GM18861 (cell line): ENCODE data around the gene AP3S2.
"Not testable (repeated sequence)": the region's sequence is repeated elsewhere in the genome, so short reads cannot be mapped to it uniquely, and the experiment has no call there.

Source experiments
- ATAC-seq: cut with Tn5 transposase; IDR thresholded peaks from one replicate; pipeline ENCODE4 v1.9.1; 2021; ENCODE audit not compliant: unreplicated experiment

The AP3S2 gene

DNA sequence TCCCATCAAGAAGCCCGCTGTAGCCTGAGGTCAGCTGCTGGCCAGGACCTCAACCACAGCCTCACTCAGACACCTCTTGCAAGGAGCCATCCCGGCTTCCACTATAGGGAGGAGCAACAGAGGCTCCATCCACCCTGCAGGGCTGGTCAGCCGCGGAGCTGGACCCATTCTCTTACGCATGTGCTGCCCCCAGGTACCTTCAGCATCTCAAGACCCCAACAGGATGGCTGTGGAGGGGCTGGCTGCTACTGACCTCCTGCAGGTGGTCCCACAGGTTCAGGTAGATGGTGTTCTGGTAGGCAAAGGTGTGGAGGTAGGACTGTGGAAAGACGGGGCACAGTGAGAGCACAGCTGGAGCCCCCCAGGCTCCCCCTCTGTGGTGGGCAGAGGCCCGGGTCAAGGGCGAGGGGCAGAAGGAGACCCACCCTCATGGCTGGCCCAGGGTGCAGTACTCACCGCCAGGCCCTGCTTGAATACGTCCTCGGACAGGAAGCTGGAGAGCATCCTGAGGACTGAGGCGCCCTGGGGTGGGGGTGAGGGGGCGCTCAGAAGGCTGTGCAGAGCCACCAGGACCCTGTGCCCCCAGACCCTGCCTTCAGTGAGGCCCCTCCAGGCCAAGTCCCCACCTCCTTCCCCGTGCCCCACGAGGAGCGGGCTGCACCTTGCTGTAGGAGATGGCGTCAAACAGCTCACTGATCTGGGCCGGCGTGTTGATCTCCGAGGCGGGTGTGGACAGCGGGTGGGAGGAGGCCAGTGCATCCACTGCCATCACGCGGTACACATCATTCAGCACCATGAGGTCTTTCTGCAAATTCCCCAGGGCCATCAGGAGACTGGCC lies 90.6 kb downstream of the AP3S2 start:
- no peak for ATAC-seq

DNA sequence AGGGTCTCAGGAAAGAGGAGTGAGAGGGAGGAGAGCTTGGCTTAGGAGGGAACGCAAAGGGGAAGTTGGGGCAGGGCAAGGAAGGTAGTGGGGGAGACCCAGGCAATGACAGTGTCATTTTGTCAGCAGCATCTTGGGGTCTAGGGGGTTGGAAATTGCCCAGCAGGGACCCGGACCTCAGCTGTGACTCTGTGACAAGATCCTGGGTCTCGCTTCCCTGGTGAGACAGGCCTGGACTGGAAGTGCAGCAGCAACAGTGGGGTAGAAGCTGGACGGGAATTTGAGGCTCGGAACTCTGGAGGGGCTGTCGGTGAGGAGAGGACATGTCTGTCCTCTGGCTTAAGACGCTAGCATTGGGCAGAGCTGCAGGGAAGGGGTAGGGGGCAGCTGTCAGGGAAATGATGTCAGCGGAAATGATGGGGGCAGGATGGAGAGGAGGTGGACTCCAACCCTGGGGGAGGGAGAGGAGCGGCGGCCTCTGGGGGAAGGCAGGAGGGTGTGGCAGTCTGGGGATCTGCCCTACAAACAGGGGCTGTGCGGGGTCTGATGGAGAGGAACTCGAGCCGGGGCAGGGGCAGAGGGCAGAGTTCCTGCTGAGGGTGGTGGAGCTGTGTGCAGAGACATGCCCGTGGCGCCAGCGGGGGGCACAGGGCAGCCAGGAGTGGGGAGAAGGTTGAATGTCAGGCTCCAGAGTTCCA lies 91.4 kb downstream of the AP3S2 start:
- no peak for ATAC-seq

DNA sequence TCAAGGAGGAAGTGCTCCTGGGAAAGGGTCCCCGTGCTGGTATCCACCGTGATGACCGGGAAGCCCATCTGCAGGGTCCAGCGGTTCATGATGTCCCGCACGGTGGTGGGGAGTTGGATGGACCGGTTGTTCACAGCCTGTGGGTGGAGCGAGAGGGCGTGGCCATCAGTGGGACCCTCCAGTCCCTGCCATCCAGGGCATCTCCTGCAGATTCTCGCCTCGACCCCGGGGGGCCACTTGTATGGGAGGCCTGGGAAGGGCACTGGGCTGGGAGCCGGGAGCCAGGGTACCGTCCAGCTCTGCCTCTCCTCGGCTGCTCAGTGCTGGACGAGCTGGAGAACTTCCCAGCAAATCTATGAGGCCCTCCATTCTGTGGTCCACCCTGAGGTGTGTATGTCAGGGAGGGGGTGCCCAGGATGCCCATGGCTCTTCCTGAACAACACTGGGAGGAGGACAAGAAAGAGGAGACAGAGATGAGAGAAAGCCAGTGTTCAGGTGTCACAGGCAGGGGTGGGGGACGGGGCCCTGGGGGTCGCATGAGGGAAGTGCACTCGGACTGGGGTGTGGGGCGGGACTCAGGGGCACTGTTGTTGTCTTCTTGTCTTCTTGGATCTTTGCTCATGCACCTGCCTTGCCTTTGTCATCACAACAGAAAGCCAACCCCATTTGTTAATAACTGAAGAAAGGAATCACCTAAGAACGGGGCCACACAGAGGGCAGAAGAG lies 92.2 kb downstream of the AP3S2 start:
- ATAC-seq: no peak

DNA sequence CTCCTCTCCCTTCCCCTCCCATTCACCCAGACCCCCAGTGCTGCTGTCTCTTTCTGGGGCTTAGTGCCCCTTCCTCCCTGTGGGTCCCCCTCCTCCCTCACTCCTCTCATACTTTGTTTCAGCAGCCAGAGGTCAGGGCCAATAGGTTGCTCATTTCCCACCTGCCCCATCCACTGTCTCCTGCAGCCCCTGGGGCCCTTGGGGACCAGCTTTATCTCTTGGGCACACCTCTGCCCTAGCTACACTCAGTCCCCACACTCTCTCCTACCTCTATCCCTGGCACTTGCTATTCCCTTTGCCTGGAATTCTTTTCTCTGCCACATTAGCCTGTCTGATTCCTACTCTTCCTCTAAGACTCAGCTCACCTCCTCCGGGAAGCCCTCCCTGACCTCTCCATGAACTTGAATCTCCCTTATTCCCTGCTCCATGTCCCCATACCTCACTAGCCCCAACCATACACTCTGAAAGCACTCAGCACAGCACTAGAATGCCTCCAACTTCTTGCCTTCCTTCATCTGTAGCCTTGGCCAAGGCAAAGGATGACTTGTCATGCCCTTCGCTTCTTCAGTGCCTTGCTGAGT lies 93.8 kb downstream of the AP3S2 start:
- no peak for ATAC-seq

GRCh38 chr15:89799011-89799911 lies 94.5 kb downstream of the AP3S2 start:
- ATAC-seq: no peak

- ATAC-seq: no peak
Measured at GRCh38 chr15:89797678-89798201, 96.1 kb downstream of the AP3S2 start.

DNA sequence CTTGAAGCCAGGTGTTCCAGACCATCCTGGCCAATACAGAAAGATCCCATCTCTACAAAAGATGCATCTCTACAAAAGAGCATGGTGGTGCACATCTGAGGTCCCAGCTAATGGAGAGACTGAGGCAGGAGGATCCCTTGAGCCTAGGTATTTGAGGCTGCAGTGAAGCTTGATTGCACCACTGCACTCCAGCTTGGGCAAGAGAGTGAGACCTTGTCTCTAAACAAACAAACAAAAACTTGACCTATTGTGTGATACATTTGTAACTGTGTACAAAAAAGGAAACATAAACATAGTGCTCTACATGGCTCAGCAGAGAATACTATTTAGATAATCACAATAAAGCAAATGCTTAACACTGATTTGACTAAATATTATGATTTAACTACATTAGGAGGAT lies 97.8 kb downstream of the AP3S2 start:
- no peak for ATAC-seq

- no peak for ATAC-seq
Measured at GRCh38 chr15:89794627-89795241, 99.1 kb downstream of the AP3S2 start.

- ATAC-seq: no peak
Measured at GRCh38 chr15:89792106-89792805, 101.5 kb downstream of the AP3S2 start.

- no peak for ATAC-seq
Measured at GRCh38 chr15:89790661-89791060, 103.1 kb downstream of the AP3S2 start.

DNA sequence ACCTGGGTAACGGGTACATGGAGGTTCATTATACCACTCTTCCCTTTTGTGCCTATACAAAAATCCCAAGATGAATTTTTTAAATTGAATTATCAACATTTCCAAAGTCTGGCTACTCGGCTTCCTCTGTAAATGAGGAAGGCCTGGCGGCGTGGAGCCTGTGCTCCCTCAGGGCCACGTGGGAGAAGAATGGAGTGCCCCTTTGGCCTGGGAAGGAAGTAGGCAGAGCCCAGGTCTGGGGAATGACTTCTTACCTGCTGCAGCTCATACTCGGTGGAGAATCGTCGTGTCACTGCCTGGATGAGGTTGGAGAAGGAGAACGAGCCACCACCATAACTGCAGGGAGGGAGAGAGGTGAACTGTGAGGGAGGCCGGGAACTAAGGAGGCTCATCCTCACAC lies 103.6 kb downstream of the AP3S2 start:
- no peak for ATAC-seq

DNA sequence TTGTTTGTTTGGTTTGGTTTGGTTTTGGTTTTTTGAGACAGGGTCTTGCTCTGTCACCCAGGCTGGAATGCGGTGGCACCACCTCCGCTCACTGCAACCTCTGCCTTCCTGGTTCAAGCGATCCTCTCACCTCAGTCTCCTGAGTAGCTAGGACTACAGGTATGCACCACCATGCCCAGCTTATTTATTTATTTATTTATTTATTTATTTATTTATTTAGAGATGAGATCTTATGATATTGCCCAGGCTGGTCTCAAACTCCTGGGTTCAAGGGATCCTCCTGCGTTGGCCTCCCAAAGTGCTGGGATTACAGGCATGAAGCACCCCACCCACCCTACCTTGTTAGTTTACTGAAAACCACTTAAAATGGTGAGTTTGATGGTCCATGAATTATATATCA lies 105.2 kb downstream of the AP3S2 start:
- not testable (repeated sequence) for ATAC-seq

DNA sequence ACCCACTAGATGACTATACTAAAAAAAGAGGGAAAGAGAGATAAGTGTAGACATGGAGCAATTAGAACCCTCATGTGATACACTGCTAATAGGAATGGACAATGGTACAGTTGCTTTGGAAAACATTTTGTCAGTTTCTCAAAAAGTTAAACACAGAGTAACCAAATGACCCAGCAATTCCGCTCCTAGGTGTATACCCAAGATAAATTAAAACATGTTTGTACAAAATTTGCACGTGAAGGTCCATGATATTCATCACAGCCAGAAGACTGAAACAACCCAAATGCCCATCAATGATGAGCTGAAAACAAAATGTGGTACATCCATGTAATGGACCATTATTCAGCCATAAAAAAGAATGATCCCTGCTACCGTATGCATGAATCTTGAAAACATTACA lies 105.8 kb downstream of the AP3S2 start:
- no peak for ATAC-seq

DNA sequence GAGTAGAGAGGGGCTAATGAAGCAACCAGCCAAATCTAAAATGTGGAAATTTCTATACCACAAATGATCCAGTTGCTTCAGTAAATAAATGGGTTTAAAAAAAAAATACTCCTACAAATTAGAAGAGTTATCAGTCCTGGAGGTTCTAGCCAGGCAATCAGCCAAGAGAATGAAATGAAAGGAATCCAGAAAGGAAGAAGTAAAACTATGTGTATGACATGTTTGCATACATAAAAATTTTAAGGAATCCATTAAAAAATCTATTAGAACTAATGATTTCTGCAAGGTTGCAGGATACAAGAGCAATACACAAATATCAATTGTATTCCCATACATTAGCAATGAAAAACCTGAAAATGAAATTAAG lies 108.0 kb downstream of the AP3S2 start:
- ATAC-seq: no peak

GRCh38 chr15:89785064-89785773 lies 108.6 kb downstream of the AP3S2 start:
- ATAC-seq: no peak

GRCh38 chr15:89784686-89784960 lies 109.2 kb downstream of the AP3S2 start:
- no peak for ATAC-seq

DNA sequence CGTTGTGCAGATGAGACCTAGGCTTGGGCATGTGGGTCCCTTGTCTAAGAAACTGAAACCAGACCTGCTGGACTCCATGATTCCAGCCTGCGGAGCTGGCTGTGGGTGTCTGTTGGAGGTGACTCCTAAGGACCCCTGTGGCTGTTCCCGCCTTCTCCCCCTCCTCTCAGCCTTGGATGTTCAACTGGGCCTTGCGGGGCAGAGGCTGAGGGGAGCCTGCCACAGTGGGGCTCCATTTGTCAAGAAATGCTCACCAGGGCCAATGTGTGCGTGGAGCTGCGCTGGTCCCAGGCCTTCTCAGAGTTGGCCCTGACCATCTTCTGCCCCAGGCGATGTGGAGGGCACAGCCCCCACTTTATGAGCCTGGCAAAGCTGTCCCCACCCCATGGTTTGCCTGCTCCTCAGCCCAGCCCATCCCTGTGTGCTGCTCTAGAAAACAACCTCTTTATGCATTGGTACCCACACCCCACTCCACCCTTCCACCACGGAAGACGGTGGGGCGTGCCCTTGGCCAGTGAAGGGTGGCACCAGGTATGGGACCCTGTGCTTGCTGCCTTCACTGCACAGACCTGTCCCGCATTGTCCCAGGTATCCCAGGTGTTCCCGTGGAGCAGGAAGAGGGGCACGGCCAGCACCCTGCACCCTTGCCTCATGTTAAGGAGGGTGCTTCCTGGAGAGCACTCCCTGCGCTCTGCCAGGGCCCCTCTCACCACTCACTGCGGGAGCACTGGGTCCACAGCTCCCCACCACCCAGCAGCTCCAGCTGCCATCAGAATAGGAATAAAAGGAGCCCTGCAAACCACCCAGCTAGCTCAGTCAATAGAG lies 109.7 kb downstream of the AP3S2 start:
- ATAC-seq: no peak
